HEK293 (cell line): ENCODE data around the gene USO1.

Source experiments
- BCL11A ChIP-seq: fragments of 450-650 bp; formaldehyde crosslinking; IDR thresholded peaks from 2 replicates; pipeline ENCODE4 v1.5.1; 2016; ENCODE audit warnings: low read depth, missing biosample characterization, missing genetic modification characterization
- TCF7L2 ChIP-seq: IDR thresholded peaks from 2 replicates; pipeline ENCODE4 v1.6.1; 2011; ENCODE audit warnings: low read depth, mild to moderate bottlenecking, inconsistent platforms, low read length, moderate library complexity, borderline replicate concordance
- ZBTB48 ChIP-seq: fragments of 450-650 bp; formaldehyde crosslinking; IDR thresholded peaks from 2 replicates; pipeline ENCODE4 v1.5.1; 2016; ENCODE audit warnings: missing biosample characterization, missing genetic modification characterization
- ZNF701 ChIP-seq: fragments of 450-650 bp; formaldehyde crosslinking; IDR thresholded peaks from 2 replicates; pipeline ENCODE4 v1.5.1; 2016; ENCODE audit warnings: missing biosample characterization, missing genetic modification characterization
- ZNF747 ChIP-seq: fragments of 450-650 bp; formaldehyde crosslinking; IDR thresholded peaks from 2 replicates; pipeline ENCODE4 v1.5.1; 2016; ENCODE audit warnings: missing biosample characterization, missing genetic modification characterization
- ZNF791 ChIP-seq: fragments of 450-650 bp; formaldehyde crosslinking; IDR thresholded peaks from 2 replicates; pipeline ENCODE4 v1.5.1; 2016; ENCODE audit warnings: missing biosample characterization, missing genetic modification characterization
- TF ChIP-seq, protein P1 (sequence below): fragments of 450-650 bp; formaldehyde crosslinking; IDR thresholded peaks from 2 replicates; pipeline ENCODE4 v1.5.1; 2016; ENCODE audit warnings: missing biosample characterization, missing genetic modification characterization
- TF ChIP-seq, protein P2 (sequence below): sonication (generic); formaldehyde crosslinking; IDR thresholded peaks from 2 replicates; pipeline ENCODE4 v1.8.1; 2022; ENCODE audit warnings: mild to moderate bottlenecking, moderate library complexity, missing genetic modification reagents
- TF ChIP-seq, protein P3 (sequence below): fragments of 450-650 bp; formaldehyde crosslinking; IDR thresholded peaks from 2 replicates; pipeline ENCODE4 v1.5.1; 2016; ENCODE audit warnings: missing biosample characterization, missing genetic modification characterization, low read depth

DNA sequence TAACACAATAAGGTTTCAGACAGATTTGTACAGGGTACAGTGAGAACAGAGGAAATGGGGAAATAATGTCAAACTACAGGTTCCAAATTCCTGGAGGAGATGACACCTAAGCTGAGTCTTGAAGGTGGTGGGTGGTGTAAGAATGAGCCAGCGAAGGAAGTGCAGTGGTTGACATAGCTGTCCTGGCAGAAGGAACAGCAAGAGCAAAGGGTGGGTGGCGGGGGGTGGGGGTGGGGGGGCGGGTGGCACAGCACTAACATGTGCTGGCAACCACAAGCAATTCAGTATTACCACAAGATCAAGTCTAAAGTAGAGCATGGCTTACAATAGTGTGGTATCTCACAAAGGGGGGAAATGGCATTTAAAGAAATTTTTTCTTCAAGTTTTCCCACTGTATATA is 38.0 kb upstream of the USO1 start:
- no peak for TF ChIP-seq ZBTB48 (tag by site-specific recombination)
- no peak for TF ChIP-seq ZNF791 (tag by site-specific recombination)
- TF ChIP-seq, protein P1, sequence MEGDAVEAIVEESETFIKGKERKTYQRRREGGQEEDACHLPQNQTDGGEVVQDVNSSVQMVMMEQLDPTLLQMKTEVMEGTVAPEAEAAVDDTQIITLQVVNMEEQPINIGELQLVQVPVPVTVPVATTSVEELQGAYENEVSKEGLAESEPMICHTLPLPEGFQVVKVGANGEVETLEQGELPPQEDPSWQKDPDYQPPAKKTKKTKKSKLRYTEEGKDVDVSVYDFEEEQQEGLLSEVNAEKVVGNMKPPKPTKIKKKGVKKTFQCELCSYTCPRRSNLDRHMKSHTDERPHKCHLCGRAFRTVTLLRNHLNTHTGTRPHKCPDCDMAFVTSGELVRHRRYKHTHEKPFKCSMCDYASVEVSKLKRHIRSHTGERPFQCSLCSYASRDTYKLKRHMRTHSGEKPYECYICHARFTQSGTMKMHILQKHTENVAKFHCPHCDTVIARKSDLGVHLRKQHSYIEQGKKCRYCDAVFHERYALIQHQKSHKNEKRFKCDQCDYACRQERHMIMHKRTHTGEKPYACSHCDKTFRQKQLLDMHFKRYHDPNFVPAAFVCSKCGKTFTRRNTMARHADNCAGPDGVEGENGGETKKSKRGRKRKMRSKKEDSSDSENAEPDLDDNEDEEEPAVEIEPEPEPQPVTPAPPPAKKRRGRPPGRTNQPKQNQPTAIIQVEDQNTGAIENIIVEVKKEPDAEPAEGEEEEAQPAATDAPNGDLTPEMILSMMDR (tag by site-specific recombination): no peak
- TF ChIP-seq, protein P2, sequence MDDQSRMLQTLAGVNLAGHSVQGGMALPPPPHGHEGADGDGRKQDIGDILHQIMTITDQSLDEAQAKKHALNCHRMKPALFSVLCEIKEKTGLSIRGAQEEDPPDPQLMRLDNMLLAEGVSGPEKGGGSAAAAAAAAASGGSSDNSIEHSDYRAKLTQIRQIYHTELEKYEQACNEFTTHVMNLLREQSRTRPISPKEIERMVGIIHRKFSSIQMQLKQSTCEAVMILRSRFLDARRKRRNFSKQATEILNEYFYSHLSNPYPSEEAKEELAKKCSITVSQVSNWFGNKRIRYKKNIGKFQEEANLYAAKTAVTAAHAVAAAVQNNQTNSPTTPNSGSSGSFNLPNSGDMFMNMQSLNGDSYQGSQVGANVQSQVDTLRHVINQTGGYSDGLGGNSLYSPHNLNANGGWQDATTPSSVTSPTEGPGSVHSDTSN (CRISPR knock-in tag): no peak
- TF ChIP-seq, protein P3, sequence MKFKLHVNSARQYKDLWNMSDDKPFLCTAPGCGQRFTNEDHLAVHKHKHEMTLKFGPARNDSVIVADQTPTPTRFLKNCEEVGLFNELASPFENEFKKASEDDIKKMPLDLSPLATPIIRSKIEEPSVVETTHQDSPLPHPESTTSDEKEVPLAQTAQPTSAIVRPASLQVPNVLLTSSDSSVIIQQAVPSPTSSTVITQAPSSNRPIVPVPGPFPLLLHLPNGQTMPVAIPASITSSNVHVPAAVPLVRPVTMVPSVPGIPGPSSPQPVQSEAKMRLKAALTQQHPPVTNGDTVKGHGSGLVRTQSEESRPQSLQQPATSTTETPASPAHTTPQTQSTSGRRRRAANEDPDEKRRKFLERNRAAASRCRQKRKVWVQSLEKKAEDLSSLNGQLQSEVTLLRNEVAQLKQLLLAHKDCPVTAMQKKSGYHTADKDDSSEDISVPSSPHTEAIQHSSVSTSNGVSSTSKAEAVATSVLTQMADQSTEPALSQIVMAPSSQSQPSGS (tag by site-specific recombination): no peak
- TF ChIP-seq ZNF747 (tag by site-specific recombination): no peak
- TF ChIP-seq TCF7L2: no peak
- TF ChIP-seq ZNF701 (tag by site-specific recombination): no peak
- no peak for TF ChIP-seq BCL11A (tag by site-specific recombination)
